Glomerular visceral epithelial cell (primary cell): Measurements from ENCODE around the gene SPRN.

Experiments used
- DNase-seq: peaks from one replicate; pipeline ENCODE4 v3.0.0-alpha.2; 2016; ENCODE audit errors: extremely low spot score

SPRN gene

GRCh38 chr10:133405844-133406527, 18.4 kb downstream of the SPRN start:
- no peak for DNase-seq

- DNase-seq = no peak
These were observed 19.2 kb downstream of the SPRN start for GRCh38 chr10:133405272-133405671.

GRCh38 chr10:133403784-133404183, 20.6 kb downstream of the SPRN start:
- no peak for DNase-seq

DNA sequence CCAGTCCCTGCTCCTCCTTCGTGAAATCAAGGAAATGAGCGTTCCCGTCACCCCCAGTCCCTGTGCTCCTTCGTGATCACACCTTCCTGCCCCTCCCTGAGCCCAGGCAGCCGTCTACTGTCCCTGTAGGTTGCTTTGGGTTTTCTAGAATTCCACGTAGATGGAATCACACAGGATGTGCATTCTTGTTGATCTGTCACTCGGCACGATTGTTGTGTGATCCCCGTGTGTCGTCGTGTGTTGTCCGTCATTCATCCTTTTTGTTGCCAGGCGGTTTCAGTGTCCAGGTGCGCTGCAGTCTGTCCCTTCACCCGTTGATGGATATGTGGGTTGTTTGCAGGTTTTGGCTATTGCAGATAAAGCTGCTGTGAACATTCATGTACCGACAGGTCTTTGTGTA, 21.1 kb downstream of the SPRN start:
- DNase-seq = no peak

- DNase-seq = no peak
These were observed 22.3 kb downstream of the SPRN start for GRCh38 chr10:133401981-133402725.

DNA sequence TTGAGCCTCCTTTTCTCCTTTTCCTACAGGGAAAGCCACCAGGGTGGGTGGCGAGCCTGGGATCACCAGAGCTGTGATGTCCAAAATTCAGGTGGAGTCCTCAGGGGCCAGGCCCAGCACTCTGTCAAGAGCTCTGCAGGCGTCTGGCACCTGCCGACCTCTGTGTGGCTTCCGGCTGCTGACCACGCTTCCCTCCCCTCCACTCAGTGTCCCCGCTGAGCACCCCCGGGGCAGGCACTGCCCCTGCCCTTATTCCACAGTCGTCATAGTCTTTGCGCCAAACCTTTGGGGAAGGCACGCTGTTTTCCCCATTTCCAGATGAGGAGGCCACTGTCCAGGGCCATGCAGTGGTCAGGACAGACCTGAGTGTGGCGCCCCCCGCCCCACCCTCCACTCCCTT, 22.9 kb downstream of the SPRN start:
- no peak for DNase-seq

GRCh38 chr10:133400624-133401424, 23.6 kb downstream of the SPRN start:
- no peak for DNase-seq

- no peak for DNase-seq
These were observed 25.3 kb downstream of the SPRN start for GRCh38 chr10:133399123-133399601.

DNA sequence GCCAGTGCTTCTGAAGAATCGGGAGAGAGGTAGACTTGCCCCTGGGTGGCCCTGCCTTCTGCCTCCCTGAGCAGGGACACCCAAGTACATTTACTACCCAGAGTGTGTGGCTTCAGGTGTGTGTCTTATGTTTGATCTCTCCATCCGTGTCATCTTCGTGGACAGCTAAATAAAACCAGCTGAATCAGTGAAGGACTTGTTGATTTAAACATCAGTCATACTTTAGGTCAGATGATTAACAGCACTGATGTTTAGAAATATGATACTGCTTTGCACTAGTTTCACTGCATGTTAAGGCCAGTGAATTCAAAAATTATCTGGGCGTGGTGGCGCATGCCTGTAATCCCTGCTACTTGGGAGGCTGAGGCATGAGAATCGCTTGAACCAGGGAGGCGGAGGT, 26.5 kb downstream of the SPRN start:
- no peak for DNase-seq

DNA sequence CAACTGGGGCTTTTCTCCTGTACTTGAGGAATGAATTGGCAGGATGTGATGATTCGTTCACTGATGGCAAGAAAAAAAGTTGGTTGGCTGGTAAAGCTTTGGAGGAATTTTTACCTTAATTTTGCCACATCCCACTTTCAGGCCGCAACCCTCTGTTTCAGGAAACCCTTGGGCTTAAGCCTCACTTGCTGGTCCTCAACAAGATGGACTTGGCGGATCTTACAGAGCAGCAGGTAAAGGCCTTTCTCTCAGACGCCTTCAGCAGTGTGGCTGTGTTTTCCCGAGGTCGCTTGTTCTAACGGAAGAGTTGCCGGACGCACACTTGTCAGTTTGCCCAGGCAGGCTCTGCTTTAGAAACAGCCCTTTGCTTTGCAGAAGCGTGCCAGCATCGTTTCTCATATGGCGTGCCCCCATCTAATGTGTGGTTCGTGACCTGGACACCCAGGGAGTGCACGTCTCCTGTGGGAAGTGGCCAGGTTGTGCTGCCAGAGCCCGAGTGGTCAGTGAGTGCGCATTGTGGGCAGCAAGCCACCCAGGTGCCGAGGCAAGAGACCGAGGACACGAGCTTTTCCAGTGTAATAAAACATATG, 28.3 kb downstream of the SPRN start:
- DNase-seq = no peak

DNA sequence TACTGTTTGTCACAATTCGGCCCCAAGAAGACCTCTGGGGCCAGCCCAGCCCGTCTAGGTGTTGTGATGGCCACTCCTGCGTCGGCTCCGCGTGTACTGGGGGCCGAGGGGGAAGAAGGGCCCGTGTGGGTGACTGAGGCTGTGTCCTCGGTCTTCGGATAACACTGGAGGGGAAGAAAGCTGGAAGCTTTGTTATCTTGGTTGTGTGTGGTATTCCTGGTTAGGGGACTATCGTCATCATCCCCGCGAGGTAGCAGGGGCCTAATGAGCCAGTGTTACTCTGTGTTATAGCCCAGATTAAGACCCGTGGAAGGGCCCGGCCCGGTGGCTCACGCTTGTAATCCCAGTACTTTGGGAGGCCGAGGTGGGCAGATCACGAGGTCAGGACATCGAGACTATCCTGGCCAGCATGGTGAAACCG, 29.6 kb downstream of the SPRN start:
- DNase-seq = no peak

DNA sequence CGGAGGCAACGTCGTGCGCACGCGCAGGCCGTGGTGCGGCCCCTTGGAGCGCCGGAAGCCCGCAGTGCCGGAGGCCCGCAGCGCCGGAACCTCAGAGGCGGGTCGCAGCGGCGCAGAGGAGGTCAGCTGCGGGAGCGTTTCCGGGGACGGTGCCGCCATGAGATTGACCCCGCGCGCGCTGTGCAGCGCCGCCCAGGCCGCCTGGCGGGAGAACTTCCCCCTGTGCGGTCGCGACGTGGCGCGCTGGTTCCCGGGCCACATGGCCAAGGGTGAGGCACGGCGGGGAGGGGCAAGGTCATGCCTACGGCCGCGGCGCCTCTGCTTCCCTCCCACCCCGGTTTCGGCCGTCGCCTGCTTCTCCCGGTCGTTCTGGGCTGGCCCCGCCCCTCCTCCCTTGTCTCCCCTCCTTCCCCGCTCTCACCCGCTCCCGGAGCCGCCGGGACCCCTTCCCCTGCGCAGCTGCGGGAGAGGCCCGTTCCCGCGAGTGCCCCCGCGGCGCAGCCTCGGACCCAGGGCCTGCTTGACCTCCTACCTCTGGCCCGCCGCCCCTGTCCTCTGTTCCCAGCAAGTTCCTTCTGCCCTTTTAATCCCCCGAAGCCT, 30.3 kb downstream of the SPRN start, which contains the start of gene MTG1:
MTG1 (plus strand) TSS at position 94 of the 600 bp plus-strand sequence; CDS start at position 158, 64 bp downstream.
- DNase-seq = peak; percentile 94

- DNase-seq = no peak
These were observed 30.9 kb downstream of the SPRN start for GRCh38 chr10:133393401-133394063.

GRCh38 chr10:133391761-133392518, 32.5 kb downstream of the SPRN start:
- no peak for DNase-seq

DNA sequence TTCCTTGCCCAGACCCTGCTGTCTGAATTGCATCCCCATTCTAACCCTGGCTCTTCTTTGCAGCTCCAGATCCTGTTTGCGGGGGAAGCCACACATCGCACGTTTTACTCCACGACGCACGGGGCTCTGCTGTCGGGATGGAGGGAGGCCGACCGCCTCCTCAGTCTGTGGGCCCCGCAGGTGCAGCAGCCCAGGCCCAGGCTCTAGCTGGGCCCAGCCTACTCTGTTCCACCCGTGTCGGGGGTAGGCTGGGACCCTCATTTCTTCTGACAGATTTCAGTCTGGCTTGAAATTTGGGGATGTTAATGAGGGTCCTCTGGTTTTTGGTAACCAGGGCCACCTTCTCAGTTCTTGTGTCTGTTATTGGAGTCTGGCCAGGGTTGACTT, 33.2 kb downstream of the SPRN start:
- no peak for DNase-seq

DNA sequence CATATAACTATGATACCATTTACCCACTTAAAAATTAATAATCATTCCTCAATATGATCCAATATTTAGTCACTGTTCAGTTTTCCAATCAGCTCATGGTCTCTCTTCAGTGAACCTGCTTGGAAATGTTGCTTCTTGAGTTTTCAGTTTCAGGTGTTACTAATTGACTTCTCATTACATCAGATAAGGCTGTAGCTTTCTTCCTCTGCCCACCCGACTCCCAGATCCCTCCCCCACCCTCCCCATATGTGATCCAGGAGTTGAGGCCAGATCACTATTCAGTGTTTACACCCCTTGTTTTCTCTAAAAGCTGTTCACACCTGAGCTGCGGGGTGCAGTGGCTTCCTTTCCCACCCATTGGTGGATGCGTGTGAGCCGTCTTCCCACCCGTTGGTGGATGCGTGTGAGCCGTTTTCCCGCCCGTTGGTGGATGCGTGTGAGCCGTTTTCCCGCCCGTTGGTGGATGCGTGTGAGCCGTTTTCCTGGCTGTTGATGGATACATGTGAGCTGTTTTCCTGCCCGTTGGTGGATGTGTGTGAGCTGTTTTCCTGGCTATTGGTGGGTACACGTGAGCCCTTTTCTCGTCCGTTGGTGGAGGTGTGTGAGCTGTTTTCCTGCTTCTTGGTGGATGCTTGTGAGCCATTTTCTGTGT, 33.7 kb downstream of the SPRN start:
- DNase-seq = no peak

DNA sequence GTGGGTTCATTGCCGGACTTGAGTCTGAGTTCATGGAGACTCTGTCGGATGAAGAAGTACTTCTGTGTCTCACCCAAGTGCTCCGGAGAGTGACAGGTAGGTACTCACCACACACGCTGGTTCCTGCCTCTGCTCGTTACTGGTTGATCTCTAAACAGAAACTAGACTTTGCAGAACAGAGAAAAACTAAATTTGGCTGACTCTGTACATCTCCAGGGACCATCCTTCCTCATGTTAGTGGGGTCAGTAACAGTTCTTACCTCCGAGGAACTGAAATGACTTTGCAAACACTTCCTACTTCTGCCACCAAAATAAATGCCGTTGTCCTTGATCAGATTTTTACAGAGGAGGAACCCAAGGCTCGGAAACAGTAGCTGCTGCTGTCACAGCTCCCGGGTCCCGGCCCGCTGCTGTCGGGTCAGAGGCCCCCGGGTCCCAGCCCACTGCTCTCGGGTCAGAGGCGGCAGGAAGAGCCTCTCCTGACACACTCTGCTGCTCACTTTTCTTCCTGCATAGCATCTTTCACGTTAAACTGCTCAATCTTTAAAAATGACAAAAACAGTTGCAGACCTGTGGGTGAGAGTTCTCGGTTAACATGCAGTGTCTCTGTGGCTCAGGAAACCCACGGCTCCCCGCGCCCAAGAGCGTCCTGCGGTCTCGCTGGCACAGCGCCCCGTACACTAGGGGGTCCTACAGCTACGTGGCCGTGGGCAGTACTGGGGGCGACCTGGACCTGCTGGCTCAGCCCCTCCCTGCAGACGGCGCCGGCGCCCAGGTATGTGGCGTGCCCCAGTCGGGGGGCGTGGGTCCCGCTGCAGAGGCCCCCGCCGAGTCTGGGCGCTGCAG, 35.2 kb downstream of the SPRN start:
- no peak for DNase-seq

GRCh38 chr10:133388236-133388972, 36.0 kb downstream of the SPRN start:
- DNase-seq = no peak
